ENCODE results near the gene ZBTB38. TPM values are rescaled to one million over a fixed set of nuclear protein-coding genes. Genes with fewer than 3 reads are reported as not detected.

Gene ZBTB38
- polyA plus RNA-seq, 1 donor from 2014 or later = 18.7 TPM

DNA sequence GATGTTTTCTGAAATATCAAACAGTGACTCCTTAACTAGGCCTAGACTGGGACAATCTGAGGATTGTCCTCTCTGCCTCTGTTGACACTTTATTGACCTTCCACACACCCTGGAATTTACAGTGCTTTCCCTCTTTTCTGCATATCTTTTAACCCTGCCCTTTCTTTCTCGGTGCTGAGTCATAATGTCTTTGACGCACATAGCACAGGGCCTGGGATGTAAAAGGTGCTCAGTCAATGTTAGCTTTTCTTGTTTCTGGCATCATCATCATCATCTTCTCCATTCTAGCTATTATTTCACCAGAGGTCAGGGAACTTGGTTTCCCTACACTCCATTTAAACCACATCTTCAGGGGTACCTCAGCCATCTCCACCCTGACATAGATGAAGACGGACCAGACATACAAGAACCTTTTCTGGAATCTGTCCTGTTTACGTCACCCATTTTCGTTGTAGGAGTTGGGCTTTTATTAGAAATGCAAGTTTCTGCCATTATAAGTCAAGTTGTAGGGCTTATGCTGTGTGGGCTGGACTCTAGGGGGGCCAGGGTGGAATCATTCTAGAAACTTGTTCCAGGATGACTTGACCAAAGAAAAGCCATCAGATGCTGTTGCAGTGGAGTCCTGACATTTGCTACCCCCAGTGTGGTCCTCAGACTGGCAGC lies 46.6 kb downstream of the ZBTB38 start:
- no peak overlapping the region for H3K4me2 ChIP-seq (ENCODE audit: low read length)
- H3K79me2 ChIP-seq (replicated peaks; ENCODE audit: insufficient read depth, low read length) = no peaks in the 10 kb centered on the region

DNA sequence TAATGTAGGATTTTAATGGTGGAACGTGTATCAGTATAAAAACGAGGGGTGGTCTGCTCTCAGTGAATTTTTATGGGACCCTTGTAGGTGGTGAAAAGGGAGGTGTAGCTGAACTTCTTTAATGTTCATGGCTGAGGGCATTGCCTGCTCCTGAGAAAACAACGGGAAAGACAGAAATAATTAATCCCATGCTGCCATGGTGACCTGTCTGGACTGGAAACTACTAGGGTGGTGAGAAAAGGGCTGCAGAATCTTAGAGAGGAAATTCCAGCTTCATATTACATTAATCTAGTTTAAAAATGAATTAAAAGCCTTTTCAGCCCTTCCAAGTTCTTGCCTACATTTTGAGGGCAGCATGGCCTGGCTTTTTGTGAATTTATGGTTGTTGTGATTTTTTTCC lies 47.6 kb downstream of the ZBTB38 start:
- H3K79me2 ChIP-seq (replicated peaks; ENCODE audit: insufficient read depth, low read length) = no peaks in the 10 kb centered on the region

More for the DNA sequence above, 46.6 kb downstream of the ZBTB38 start:
- Histone ChIP-seq H3K9ac (ENCODE audit: low read length) (no peak overlapping the region), H3K9me2 (ENCODE audit: insufficient read depth, low read length) (no peaks in the 10 kb centered on the region), H2AFZ (ENCODE audit: low read depth, low read length) (no peak overlapping the region), H3K9me3 (ENCODE audit: low read length) (no peaks in the 10 kb centered on the region), H3K27ac (ENCODE audit: low read length) (no peak overlapping the region), H3F3A (ENCODE audit: insufficient read depth, low read length, poor library complexity, severe bottlenecking) (no peaks in the 10 kb centered on the region), H3K27me3 (ENCODE audit: insufficient read depth, low read depth, low read length) (no peaks in the 10 kb centered on the region), H3K36me3 (ENCODE audit: insufficient read depth, low read length) (peaks cover 6% of the 10 kb centered on the region), H3K4me3 (ENCODE audit: low read length) (no peak overlapping the region), H4K20me1 (ENCODE audit: insufficient read depth) (no peaks in the 10 kb centered on the region)
- TF ChIP-seq RAD21 (conservative IDR thresholded peaks at IDR 0.05) = no peak
- TF ChIP-seq, protein P1, sequence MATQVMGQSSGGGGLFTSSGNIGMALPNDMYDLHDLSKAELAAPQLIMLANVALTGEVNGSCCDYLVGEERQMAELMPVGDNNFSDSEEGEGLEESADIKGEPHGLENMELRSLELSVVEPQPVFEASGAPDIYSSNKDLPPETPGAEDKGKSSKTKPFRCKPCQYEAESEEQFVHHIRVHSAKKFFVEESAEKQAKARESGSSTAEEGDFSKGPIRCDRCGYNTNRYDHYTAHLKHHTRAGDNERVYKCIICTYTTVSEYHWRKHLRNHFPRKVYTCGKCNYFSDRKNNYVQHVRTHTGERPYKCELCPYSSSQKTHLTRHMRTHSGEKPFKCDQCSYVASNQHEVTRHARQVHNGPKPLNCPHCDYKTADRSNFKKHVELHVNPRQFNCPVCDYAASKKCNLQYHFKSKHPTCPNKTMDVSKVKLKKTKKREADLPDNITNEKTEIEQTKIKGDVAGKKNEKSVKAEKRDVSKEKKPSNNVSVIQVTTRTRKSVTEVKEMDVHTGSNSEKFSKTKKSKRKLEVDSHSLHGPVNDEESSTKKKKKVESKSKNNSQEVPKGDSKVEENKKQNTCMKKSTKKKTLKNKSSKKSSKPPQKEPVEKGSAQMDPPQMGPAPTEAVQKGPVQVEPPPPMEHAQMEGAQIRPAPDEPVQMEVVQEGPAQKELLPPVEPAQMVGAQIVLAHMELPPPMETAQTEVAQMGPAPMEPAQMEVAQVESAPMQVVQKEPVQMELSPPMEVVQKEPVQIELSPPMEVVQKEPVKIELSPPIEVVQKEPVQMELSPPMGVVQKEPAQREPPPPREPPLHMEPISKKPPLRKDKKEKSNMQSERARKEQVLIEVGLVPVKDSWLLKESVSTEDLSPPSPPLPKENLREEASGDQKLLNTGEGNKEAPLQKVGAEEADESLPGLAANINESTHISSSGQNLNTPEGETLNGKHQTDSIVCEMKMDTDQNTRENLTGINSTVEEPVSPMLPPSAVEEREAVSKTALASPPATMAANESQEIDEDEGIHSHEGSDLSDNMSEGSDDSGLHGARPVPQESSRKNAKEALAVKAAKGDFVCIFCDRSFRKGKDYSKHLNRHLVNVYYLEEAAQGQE (IDR thresholded peaks at IDR 0.05; ENCODE audit: borderline replicate concordance) = no peak
- no peak for TF ChIP-seq POLR2AphosphoS5 (IDR thresholded peaks at IDR 0.05)
- TF ChIP-seq MXI1 (conservative IDR thresholded peaks at IDR 0.05; ENCODE audit: poor library complexity, severe bottlenecking) = no peak
- TF ChIP-seq TAF1 (IDR thresholded peaks at IDR 0.05; ENCODE audit: low read depth) = no peak
- TF ChIP-seq, protein P2, sequence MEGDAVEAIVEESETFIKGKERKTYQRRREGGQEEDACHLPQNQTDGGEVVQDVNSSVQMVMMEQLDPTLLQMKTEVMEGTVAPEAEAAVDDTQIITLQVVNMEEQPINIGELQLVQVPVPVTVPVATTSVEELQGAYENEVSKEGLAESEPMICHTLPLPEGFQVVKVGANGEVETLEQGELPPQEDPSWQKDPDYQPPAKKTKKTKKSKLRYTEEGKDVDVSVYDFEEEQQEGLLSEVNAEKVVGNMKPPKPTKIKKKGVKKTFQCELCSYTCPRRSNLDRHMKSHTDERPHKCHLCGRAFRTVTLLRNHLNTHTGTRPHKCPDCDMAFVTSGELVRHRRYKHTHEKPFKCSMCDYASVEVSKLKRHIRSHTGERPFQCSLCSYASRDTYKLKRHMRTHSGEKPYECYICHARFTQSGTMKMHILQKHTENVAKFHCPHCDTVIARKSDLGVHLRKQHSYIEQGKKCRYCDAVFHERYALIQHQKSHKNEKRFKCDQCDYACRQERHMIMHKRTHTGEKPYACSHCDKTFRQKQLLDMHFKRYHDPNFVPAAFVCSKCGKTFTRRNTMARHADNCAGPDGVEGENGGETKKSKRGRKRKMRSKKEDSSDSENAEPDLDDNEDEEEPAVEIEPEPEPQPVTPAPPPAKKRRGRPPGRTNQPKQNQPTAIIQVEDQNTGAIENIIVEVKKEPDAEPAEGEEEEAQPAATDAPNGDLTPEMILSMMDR (IDR thresholded peaks at IDR 0.05; ENCODE audit: poor library complexity, severe bottlenecking) = no peak
- TF ChIP-seq EP300 (conservative IDR thresholded peaks at IDR 0.05; ENCODE audit: poor library complexity, severe bottlenecking) = no peak
- no peak for TF ChIP-seq SMC3 (conservative IDR thresholded peaks at IDR 0.05; ENCODE audit: poor library complexity)
- TF ChIP-seq EZH2 (IDR thresholded peaks at IDR 0.05; ENCODE audit: borderline replicate concordance, insufficient read depth, low read length, poor library complexity, severe bottlenecking) = no peak

More for the DNA sequence above, 47.6 kb downstream of the ZBTB38 start:
- no peaks in the 10 kb centered on the region for H3K9me3 ChIP-seq (ENCODE audit: low read length)
- H3K4me2 ChIP-seq (ENCODE audit: low read length) = no peak overlapping the region
- H3K4me3 ChIP-seq (ENCODE audit: low read length) = no peak overlapping the region
- H3K36me3 ChIP-seq (ENCODE audit: insufficient read depth, low read length) = peaks cover 6% of the 10 kb centered on the region
- H3F3A ChIP-seq (ENCODE audit: insufficient read depth, low read length, poor library complexity, severe bottlenecking) = no peaks in the 10 kb centered on the region
- H3K27me3 ChIP-seq (ENCODE audit: insufficient read depth, low read depth, low read length) = no peaks in the 10 kb centered on the region
- TF ChIP-seq, protein P2 (IDR thresholded peaks at IDR 0.05; ENCODE audit: poor library complexity, severe bottlenecking) = no peak
- TF ChIP-seq POLR2AphosphoS5 (IDR thresholded peaks at IDR 0.05) (no peak), MXI1 (conservative IDR thresholded peaks at IDR 0.05; ENCODE audit: poor library complexity, severe bottlenecking) (no peak), EP300 (conservative IDR thresholded peaks at IDR 0.05; ENCODE audit: poor library complexity, severe bottlenecking) (no peak)
- TF ChIP-seq, protein P1 (IDR thresholded peaks at IDR 0.05; ENCODE audit: borderline replicate concordance) = no peak
- no peak overlapping the region for H2AFZ ChIP-seq (ENCODE audit: low read depth, low read length)
- no peak overlapping the region for H3K9ac ChIP-seq (ENCODE audit: low read length)
- no peaks in the 10 kb centered on the region for H4K20me1 ChIP-seq (ENCODE audit: insufficient read depth)
- H3K27ac ChIP-seq (ENCODE audit: low read length) = no peak overlapping the region
- no peaks in the 10 kb centered on the region for H3K9me2 ChIP-seq (ENCODE audit: insufficient read depth, low read length)

Data from neural cell (in vitro differentiated cells).